Endothelial cell of umbilical vein (primary cell): ENCODE results near the gene TCERG1L. TPM values are rescaled to one million over a fixed set of nuclear protein-coding genes. Genes with fewer than 3 reads are reported as not detected.

Source experiments
- BruUV-seq: library from RNA; stranded (reverse); fragments of 400-500 nt; replicated peaks from 2 replicates; lab custom pipeline; 2021; lab: Mats Ljungman, UMichigan
- CTCF ChIA-PET: fragments of 300-600, 350-600 bp; sonication (Branson Sonifier 250); formaldehyde crosslinking; loops from one replicate; lab custom pipeline; 2021; ENCODE audit warnings: antibody characterized with exemption, inconsistent platforms; lab: Charles Lee
- POLR2A ChIA-PET: fragments of 300-600, 350-600 bp; sonication (Branson Sonifier 250); formaldehyde crosslinking; loops from one replicate; lab custom pipeline; 2021; ENCODE audit warnings: antibody characterized with exemption, inconsistent platforms; lab: Charles Lee
- DNase-seq: peaks from one replicate; pipeline ENCODE4 v3.0.0-alpha.2; 2011; ENCODE audit warnings: low read depth, low spot score
- FAIRE-seq: peaks from 2 replicates; lab custom pipeline; 2011; peaks lifted over from hg19 to GRCh38; lab: Jason Lieb, UNC
- H2AFZ ChIP-seq: 2 replicates; pipeline ENCODE4 v1.6.0; 2012; ENCODE audit warnings: low read depth, low read length, control low read depth, inconsistent platforms
- H3K27ac ChIP-seq: 2 replicates; pipeline ENCODE4 v1.5.1; 2011; ENCODE audit warnings: low read depth, mild to moderate bottlenecking, control low read depth, low read length, moderate library complexity; ENCODE audit not compliant: insufficient read depth
- H3K27me3 ChIP-seq, 2 experiments: 2 replicates each; pipeline versions ENCODE4 v1.6.0 to v1.6.1; 2011; ENCODE audit warnings: low read length in 2 of 2, mixed read lengths in 1 of 2; ENCODE audit not compliant: control insufficient read depth in 2 of 2, insufficient read depth in 2 of 2
- H3K36me3 ChIP-seq, 2 experiments: 2 replicates in 1 of 2; 3 replicates in 1 of 2; pipeline ENCODE4 v1.5.1; 2011; ENCODE audit warnings: low read length in 2 of 2, mild to moderate bottlenecking in 1 of 2, moderate library complexity in 1 of 2; ENCODE audit not compliant: control insufficient read depth in 2 of 2, insufficient read depth in 2 of 2; ENCODE audit errors: extremely low read depth in 1 of 2
- H3K4me1 ChIP-seq: 3 replicates; pipeline ENCODE4 v1.5.1; 2011; ENCODE audit warnings: mild to moderate bottlenecking, low read length; ENCODE audit not compliant: control insufficient read depth, insufficient read depth; ENCODE audit errors: extremely low read depth
- H3K4me2 ChIP-seq: 2 replicates; pipeline ENCODE4 v1.6.1; 2011; ENCODE audit warnings: low read length, control low read depth, mixed read lengths; ENCODE audit not compliant: insufficient read depth
- H3K4me3 ChIP-seq, 3 experiments: fragments of 200-600 bp in 1 of 3; sonication (generic), shearing (Covaris generic) in 1 of 3; replicated peaks in 1 of 3; 2 replicates each; pipeline ENCODE4 v1.5.1; 2011 to 2016; ENCODE audit warnings: control low read depth in 3 of 3, low read length in 3 of 3, mild to moderate bottlenecking in 2 of 3, inconsistent platforms in 1 of 3, low read depth in 1 of 3, moderate library complexity in 1 of 3; ENCODE audit not compliant: insufficient read depth in 1 of 3
- H3K79me2 ChIP-seq: 2 replicates; pipeline ENCODE4 v1.6.0; 2012; ENCODE audit warnings: low read length, inconsistent platforms; ENCODE audit not compliant: control insufficient read depth, insufficient read depth
- H3K9ac ChIP-seq: replicated peaks from 2 replicates; pipeline ENCODE3; 2011; ENCODE audit warnings: low read length, control low read depth; ENCODE audit not compliant: insufficient read depth; ENCODE audit errors: extremely low read depth
- H3K9me1 ChIP-seq: replicated peaks from 3 replicates; pipeline ENCODE4 v1.6.0; 2011; ENCODE audit warnings: mild to moderate bottlenecking, low read length; ENCODE audit not compliant: control insufficient read depth, insufficient read depth; ENCODE audit errors: extremely low read depth
- H3K9me3 ChIP-seq: replicated peaks from 2 replicates; pipeline ENCODE4 v1.5.1; 2012; ENCODE audit warnings: low read length, inconsistent platforms; ENCODE audit not compliant: control insufficient read depth, insufficient read depth
- H4K20me1 ChIP-seq: replicated peaks from 2 replicates; pipeline ENCODE3; 2011; ENCODE audit warnings: mild to moderate bottlenecking, low read length; ENCODE audit not compliant: control insufficient read depth, insufficient read depth; ENCODE audit errors: extremely low read depth
- EZH2 ChIP-seq: IDR thresholded peaks from 2 replicates; pipeline ENCODE4 v1.6.1; 2012; ENCODE audit warnings: borderline replicate concordance, low read depth, mild to moderate bottlenecking, moderate library complexity, low read length, inconsistent platforms; ENCODE audit not compliant: severe bottlenecking
- FOS ChIP-seq: IDR thresholded peaks from 2 replicates; pipeline ENCODE4 v1.6.1; 2011; ENCODE audit warnings: mild to moderate bottlenecking, low read length, moderate library complexity, borderline replicate concordance; ENCODE audit not compliant: insufficient read depth
- GATA2 ChIP-seq: IDR thresholded peaks from 2 replicates; pipeline ENCODE4 v1.7.0; 2011; ENCODE audit warnings: low read depth, mild to moderate bottlenecking, moderate library complexity, mixed read lengths, low read length; ENCODE audit not compliant: insufficient read length, insufficient read depth
- JUN ChIP-seq: IDR thresholded peaks from 2 replicates; pipeline ENCODE4 v1.6.1; 2011; ENCODE audit warnings: borderline replicate concordance, low read depth; ENCODE audit not compliant: insufficient read length, insufficient read depth
- MYC ChIP-seq: IDR thresholded peaks from one replicate; pipeline ENCODE4 v1.6.1; 2011; ENCODE audit warnings: mild to moderate bottlenecking, low read depth, low read length
- POLR2A ChIP-seq: IDR thresholded peaks from 2 replicates; pipeline ENCODE4 v1.6.1; 2012; ENCODE audit warnings: low read depth, mild to moderate bottlenecking, control low read depth, low read length
- POLR2AphosphoS5 ChIP-seq: IDR thresholded peaks from 2 replicates; pipeline ENCODE4 v1.6.1; 2012; ENCODE audit warnings: low read depth, mild to moderate bottlenecking, control low read depth, low read length, moderate library complexity; ENCODE audit not compliant: insufficient read depth
- dilution Hi-C: fragments of 300-500 bp; cut with MboI; formaldehyde crosslinking; loops from one replicate; pipeline ENCODE4 v1.15.0; 2019; ENCODE audit warnings: low sequenced_read_pairs; ENCODE audit not compliant: extremely low pct_ligation_motif_present
- intact Hi-C: fragments of 100-400 bp; cut with micrococcal nuclease; formaldehyde crosslinking; loops from one replicate; pipeline ENCODE4 v1.10.0; 2022
- polyA plus RNA-seq, 4 experiments: library from polyadenylated mRNA; depleted of rRNA in 3 of 4; stranded (reverse) in 3 of 4; unstranded in 1 of 4; fragments of >200 nt; gene quantifications; 2 replicates each; pipeline versions ENCODE4 v1.2.1 to v1.2.3, GENCODE V29; 2011 to 2012; ENCODE audit warnings: missing spikeins in 1 of 4
- total RNA-seq: library from RNA; stranded (reverse); gene quantifications from 2 replicates; pipeline ENCODE4 v1.2.3, GENCODE V29; 2021
- TF ChIP-seq, protein P1 (sequence below), 2 donors: IDR thresholded peaks; 1 replicate in 1 of 2; 2 replicates in 1 of 2; pipeline ENCODE4 v1.5.1; 2011; ENCODE audit warnings: low read length in 2 of 2, mild to moderate bottlenecking in 2 of 2, moderate library complexity in 2 of 2, control low read depth in 1 of 2, inconsistent platforms in 1 of 2, low read depth in 1 of 2; ENCODE audit not compliant: insufficient read depth in 1 of 2; ENCODE audit errors: extremely low read depth in 1 of 2
- TF ChIP-seq, protein P2 (sequence below): IDR thresholded peaks from 2 replicates; pipeline ENCODE4 v1.6.1; 2011; ENCODE audit not compliant: insufficient read depth, insufficient read length

TCERG1L gene
- total and polyA plus RNA-seq, 2 donors (not counting 3 experiments of a cell fraction or from before 2014, with no cell fraction given) = not detected

DNA sequence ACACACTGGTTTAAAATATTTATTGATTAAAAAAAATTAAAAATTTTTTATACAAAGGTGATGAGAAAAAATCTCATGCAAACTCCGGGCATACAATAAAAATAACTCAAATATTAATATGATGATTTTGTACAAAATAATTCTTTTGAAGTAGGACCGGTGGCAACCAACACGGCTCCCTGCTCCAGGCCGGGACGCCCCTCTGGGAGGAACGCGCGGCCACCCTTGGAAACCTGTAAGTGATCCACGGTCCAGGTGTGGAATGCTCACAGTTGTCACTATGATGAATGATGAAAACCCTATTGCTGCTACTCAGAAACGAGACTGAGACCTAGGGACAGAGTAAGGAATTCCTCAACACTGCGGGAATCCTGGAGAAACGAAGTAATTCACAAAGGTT is 219.1 kb downstream of the TCERG1L start:
- no peak overlapping the region for H3K4me3 ChIP-seq
- H2AFZ ChIP-seq = no peak overlapping the region
- H3K27me3 ChIP-seq = no peaks in the 10 kb centered on the region
- intact Hi-C loops = no loop called here
- no peak overlapping the region for H3K4me2 ChIP-seq
- DNase-seq = no peak
- ChIA-PET CTCF (no interaction called here), POLR2A (no interaction called here)
- H4K20me1 ChIP-seq = no peaks in the 10 kb centered on the region
- H3K36me3 ChIP-seq = no peaks in the 10 kb centered on the region
- H3K9me3 ChIP-seq = peaks cover 7% of the 10 kb centered on the region
- TF ChIP-seq MYC = no peak
- TF ChIP-seq EZH2 = no peak
- H3K27ac ChIP-seq = no peak overlapping the region
- no TSS peak for BruUV-seq
- FAIRE-seq = no peak
- dilution Hi-C loops = no loop called here
- no peaks in the 10 kb centered on the region for H3K79me2 ChIP-seq
- H3K9ac ChIP-seq = no peak overlapping the region
- no peaks in the 10 kb centered on the region for H3K4me1 ChIP-seq
- H3K9me1 ChIP-seq = no peaks in the 10 kb centered on the region

DNA sequence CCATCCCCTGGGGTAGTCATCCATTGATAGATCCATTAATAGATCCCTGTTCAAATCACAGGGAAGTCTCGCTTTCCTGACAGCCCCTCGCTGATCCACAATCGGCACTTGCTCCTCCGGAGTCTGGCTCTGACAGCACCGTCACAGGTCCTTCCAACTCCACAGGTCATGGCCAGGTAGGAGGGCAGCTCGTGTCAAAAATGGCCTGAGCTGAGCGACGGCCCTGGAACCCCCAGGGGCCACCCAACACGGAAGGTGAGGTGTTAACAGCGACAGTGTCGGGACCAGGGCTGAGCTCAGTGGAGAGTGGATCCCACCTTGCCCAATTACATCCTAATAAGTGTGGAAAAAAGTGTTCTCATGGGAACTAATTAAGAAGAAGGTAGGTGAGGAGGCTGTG is 219.8 kb downstream of the TCERG1L start:
- no peak for FAIRE-seq
- Histone ChIP-seq H3K36me3 (no peaks in the 10 kb centered on the region), H3K9me3 (peaks cover 7% of the 10 kb centered on the region), H3K27ac (no peak overlapping the region), H4K20me1 (no peaks in the 10 kb centered on the region), H3K4me2 (no peak overlapping the region), H3K79me2 (no peaks in the 10 kb centered on the region), H3K4me3 (no peak overlapping the region), H3K27me3 (no peaks in the 10 kb centered on the region), H3K4me1 (no peaks in the 10 kb centered on the region), H2AFZ (no peak overlapping the region), H3K9ac (no peak overlapping the region), H3K9me1 (no peaks in the 10 kb centered on the region)
- no peak for DNase-seq
- TF ChIP-seq EZH2 (no peak), FOS (no peak), MYC (no peak), POLR2AphosphoS5 (no peak), POLR2A (no peak), JUN (no peak), GATA2 (no peak)
- TF ChIP-seq, protein P1, sequence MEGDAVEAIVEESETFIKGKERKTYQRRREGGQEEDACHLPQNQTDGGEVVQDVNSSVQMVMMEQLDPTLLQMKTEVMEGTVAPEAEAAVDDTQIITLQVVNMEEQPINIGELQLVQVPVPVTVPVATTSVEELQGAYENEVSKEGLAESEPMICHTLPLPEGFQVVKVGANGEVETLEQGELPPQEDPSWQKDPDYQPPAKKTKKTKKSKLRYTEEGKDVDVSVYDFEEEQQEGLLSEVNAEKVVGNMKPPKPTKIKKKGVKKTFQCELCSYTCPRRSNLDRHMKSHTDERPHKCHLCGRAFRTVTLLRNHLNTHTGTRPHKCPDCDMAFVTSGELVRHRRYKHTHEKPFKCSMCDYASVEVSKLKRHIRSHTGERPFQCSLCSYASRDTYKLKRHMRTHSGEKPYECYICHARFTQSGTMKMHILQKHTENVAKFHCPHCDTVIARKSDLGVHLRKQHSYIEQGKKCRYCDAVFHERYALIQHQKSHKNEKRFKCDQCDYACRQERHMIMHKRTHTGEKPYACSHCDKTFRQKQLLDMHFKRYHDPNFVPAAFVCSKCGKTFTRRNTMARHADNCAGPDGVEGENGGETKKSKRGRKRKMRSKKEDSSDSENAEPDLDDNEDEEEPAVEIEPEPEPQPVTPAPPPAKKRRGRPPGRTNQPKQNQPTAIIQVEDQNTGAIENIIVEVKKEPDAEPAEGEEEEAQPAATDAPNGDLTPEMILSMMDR (IDR thresholded peaks at IDR 0.05; ENCODE audit: extremely low read depth in 1 of 2, insufficient read depth in 1 of 2, low read depth in 1 of 2, low read length in 2 of 2) = no peak
- TF ChIP-seq, protein P2, sequence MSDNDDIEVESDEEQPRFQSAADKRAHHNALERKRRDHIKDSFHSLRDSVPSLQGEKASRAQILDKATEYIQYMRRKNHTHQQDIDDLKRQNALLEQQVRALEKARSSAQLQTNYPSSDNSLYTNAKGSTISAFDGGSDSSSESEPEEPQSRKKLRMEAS = no peak
- dilution Hi-C loops = no loop called here
- POLR2A ChIA-PET = no interaction called here
- BruUV-seq = no TSS peak
- CTCF ChIA-PET = no interaction called here
- intact Hi-C loops = no loop called here
